Measurements from ENCODE around the gene FTO.

The FTO gene

DNA sequence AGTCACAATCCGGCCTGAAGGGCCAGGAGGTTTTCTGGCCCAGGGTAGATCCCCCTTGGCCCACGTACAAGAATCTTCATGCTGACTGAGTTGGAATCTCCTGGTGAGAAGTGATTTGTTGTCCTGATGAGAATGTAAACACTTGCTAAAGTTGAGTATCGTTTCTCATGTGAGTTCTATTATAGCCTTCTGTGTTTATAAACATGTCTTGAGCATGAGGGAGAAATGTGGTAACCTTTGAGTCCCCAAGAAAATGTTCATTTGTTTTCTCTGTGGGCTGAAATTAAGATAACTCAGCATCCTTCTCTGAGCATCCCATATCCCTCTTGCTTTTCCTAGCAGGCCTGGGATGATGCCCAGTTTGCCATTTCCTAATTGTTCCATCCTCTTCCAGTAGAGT, 204.8 kb downstream of the FTO start:
- no peak for DNase-seq

DNA sequence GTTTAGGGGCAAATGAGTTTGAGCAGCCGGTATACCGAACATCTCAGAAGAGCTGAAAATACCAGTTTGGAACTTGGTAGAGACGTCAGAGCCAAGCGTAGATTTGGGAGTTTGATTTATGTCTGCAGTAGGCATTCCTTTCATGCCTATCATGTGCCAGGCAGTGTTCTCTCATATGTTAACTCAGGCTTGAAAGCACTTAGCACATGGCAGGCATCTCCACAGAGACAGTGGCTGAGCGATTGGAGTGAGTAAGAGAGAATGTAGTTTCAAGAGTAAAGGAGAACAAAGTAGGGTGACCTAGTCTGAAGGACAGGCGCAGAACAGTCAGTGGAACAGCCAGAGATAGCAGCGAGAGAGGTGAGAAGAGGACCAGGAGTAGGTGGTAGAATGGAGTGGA, 207.0 kb downstream of the FTO start:
- DNase-seq: no peak

DNA sequence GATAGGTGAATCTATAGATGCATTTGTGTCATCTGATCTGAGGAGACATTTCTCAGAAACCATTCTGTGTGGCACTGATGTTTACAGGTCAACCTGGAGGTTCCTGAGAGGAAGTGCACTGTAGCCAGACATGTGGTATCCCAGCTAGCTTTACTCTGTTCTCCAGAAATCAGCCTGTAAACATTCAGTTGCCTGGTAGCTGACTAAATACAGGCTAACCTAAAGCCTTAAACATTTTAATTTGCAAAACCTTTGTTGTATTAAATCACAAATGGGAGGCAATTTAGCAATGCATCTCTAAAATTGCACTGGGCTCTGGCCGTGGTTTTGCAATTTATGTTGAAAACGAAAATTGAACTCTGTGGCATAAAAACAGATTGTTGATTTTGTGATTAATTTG, 207.6 kb downstream of the FTO start:
- DNase-seq: no peak

DNA sequence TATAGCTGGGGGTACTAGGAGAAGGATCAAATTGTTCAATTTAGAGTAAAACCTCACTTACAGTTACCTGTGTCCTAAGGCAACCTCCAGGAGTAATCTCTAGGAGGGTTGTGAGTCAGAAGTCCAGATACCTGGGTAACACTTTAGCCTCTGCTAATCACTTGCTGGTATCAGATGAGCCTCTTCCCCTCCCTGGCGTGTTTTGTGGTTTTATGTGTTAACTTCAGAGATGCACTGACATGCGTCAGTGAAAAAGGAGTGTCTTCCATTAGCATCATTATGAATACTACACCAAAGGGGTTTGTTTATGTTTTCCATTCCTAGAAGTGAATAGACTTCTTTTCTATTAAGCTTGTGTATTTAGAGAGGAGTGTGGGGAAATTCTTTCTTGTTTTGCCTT, 208.2 kb downstream of the FTO start:
- peak; percentile 5 for DNase-seq

DNA sequence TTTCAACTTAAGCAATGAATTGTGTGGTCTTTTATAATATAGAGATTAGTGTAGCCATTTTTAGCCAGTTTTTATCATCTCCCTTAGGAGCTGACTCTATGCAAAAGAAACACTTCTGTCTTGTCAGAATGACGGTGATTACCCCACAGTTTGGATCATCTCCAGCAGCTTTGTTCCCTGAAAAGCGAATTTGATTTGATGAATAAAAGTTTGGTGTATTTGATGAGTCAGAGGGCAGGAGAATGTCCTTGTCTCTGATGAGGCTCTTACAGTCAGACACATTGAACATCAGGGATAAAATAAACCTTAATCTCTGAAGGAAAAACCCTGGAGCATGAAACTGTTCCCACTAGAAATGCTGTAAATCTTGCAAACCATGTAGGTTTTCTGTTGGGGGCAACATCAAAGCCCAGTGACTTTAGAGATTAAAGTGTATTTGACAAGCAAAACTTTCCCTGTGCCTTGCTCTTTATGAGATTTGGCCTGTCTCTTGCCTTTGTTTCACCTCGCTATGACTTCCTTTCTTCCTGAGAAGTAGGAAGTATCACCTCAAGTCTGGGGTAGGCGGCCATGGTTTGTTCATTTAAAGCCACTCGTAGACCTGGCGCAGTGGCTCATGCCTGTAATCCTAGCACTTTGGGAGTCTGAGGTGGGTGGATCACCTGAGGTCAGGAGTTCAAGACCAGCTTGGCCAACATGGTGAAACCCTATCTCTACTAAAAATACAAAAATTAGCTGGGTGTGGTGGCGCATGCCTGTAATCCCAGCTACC, 209.3 kb downstream of the FTO start:
- DNase-seq: no peak

DNA sequence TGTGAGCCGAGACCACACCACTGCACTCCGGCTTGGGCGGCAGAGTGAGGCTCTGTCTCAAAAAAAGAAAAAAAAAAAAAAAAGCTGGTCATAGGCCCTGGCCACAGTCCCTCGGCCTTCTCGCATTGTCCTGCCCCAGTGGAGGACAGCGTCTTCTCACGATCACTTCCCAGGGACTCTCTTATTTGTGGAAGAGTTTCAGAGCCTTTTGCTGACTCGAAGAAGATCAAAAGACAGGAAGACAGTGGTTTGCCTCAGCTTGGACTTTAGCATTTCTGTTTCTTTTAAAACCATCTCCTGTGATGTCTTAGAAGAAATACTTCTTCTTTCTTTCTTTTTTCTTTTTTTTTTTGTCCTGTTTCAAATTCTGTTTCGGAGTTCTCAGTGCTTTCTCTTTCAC, 210.0 kb downstream of the FTO start:
- no peak for DNase-seq

DNA sequence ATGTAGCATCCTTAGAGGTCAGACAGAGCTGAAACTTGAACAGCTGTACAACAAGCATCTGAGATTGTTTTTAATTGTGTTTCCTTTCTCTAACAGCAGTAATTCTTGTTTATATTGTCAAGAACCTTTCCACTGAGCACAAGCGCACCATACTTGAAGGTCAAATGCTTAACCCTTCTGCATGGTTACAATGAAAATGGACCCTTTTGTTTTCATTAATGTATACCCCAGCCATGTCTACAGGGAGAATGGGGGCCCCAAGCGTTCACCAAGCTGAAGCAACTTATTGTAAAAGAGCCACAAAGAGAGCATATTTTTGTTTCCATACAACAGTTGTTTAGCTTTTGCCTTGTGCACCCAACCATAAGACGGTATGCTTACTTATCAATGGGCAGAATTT, 210.8 kb downstream of the FTO start:
- no peak for DNase-seq

DNA sequence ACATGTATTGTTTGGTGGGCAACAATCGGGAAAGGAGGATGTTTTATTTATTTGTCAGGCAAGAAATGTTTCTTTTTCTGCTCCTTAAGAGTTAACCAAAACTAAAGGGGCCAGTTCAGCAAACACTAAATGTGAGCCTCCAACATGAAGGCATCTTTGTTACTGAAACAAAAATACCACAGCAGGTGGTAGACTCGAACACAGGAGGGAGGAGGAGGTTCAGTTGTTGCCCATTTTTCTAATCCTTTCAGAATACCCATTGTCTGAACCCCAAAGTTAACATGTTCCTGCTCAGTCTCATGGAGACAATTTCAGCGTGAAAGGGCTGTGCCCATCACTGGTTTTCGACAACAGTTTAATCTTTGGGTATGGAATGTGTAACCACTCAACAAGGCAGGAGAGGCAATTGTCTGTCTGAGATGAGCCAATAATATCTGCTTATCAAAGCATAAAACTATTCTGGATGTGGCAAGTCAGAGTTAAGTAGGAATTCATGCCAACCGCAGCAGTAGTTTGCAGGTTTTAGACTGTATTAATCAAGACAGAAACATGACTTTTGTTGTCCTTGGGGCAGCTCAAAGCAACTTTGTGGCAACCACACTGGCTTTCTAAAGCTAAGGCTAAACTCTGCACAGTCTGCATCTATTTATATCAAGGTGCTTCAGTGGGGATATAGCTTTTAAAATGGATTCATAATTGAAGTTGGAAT, 211.7 kb downstream of the FTO start:
- DNase-seq: no peak

DNA sequence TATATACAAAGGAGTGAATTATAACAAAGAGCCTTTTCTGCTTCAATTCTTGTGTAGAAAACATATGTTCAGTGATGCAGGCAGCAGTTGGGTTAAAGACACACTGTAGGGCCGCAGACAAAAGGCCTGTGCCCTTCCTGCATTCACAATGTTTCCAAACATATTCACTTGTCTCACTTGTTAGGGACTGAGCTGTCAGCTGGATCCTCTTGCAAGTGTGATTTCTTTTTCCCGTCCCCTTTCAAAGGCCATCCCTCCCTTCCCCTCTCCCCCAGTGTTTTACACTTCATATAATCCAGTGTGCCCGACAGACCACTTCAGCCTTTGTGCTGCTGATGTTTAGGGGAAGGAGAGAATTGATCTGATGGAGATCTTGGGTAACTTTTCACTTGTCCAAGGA, 217.0 kb downstream of the FTO start:
- DNase-seq: no peak

DNA sequence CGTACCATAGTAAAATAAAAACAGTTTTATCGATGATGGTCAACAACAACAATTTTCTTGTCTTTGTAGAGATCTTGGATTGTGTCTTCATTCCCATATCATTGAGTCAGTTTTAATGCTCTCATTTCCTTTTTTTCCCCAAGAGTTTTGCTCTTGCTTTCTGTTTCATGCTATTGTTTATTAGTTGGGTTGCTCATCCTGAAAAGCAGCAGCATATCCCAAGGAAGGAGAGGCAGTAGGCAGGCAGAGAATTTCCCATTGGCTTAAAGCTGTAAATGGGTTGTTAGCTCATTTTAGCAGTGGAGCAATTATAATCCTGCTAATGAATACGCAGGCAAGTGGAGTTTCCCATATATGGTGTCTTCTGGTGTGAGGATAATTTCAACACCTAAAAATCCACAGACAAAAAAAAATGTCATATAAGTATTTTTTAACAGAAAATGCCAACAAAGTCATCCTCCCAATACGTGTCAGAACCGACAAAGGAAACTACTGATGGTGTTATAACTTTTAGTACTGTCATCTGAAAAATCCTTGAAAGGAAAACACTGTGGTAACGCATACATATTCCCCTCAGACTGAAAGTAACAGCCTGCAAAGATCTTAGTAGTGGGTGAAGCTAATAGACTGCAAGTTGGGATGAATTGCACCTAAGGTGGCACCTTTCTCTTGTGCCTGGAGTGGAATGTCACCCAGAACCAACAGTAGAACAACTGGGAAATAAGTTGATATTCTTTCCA, 218.3 kb downstream of the FTO start:
- DNase-seq: no peak

DNA sequence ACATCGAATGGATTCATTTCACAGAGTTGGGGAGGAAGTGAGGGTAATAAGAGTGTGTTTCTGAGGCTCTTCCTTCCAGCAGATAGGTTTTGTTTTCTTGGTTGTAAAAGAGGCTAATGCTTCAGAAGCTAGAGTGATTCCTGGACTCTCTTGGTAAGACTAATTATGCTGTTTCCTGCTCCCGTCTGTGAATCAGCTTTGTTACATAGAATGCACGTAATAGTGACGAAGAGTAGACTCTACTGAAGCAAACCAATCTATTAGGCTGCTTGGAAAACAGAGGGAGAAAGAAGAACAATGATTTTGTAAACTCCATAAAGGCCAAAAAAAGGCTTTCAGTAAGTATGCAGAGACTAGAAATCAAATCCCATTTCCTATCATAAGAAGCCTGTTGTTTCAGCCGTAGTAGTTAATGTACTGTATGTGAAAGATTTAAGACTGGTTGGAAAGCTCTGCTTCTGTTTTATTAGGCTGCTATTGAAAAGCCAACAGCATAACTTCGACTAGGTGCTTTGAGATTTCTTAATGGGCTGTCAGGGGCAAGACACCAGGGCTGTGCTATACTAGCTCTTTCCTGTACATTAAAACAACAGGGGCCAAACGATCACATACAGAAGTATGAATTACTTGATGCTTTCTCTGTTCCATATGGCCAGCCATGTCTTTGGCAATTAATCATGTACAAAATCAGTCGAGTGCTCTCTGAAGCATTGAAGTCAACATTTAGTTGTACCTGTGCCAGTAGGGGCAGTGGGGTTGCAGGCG, 219.0 kb downstream of the FTO start:
- no peak for DNase-seq

DNA sequence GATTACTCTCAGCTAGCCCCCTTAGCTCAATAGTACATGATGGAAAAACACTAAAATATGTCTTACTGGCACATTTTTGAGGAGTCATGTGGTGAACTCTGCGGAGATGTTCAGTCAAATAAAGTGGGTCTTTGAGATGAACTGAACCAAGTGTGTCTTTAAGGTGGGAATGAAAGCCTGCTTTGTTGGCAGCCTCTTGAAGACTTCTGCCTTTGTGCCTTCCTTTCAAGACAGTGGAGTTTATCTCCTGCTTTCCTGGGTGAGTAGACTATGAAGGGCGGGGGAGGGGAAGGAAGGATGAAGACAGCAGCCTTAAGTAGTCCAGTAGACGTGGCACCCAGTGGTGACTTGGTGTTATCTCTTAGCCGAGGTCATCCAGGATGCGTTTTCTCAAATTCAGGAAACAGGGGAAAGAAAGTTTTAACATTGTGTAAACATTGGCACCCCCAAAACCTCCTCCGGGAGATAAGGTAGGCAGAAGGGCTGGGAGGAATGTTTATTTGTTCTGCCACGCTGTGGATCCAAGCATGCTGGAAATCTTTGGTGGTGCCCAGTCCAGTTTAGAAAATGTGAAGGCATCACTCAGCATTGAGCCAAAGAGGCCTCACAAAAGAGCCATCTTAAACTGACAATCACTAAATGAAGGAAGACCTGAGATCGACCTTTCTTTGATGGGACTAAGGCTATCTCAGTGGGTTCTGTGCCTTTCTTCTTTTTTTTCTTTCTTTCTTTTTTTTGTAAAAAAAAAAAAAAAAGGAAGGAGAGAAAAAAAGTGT, 220.6 kb downstream of the FTO start:
- no peak for DNase-seq

DNA sequence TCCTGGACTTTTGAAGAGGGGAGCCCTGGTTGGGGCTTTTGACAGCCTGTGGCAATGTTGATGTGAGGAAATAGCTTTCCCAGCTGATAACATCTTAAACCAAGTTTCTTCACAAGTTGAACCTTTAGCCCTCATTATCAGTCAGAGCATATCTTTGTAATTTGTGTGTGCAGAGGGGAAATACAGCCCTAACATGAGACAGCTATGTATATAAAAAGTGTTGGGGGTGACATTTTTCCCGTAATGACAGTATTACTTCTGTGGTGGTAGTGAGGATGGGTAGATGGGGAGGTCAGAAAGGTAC, 221.1 kb downstream of the FTO start:
- DNase-seq: no peak

DNA sequence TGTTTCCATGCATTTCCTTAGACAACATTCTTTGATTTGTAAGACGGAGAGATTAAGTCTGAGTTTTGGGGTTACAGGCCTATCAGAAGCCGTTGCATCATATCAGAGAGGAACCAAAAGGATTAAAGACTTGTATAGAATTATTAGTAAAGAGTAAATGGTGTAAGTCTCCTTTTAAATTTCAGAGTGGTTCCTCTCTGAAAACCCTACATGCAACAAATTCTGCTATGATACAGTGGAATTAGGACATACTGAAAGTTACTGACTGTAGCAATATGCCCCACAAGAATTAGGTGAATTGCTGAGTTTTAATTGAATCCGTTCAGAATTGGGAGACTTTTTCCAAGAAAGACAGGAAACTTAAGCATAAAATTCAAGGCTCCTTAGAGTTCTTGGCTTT, 221.6 kb downstream of the FTO start:
- no peak for DNase-seq

DNA sequence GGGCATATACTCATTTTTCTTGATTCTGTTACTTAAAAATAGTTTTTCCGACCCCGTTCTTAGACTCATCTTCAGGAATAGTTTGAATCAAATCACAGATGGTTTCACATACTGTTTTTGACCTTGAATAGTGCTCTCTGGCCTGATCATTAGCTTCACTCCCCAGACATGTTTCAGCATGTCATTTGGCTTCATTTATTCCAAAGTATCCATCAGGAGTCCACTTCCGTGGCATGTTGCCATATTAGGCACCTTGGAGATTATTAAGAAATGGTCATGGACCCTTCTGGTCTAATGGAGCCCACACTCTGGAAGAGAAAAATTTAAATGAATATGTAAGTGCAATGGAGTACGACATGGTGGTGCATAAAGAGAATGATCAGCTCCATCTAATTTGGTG, 222.3 kb downstream of the FTO start:
- DNase-seq: no peak

DNA sequence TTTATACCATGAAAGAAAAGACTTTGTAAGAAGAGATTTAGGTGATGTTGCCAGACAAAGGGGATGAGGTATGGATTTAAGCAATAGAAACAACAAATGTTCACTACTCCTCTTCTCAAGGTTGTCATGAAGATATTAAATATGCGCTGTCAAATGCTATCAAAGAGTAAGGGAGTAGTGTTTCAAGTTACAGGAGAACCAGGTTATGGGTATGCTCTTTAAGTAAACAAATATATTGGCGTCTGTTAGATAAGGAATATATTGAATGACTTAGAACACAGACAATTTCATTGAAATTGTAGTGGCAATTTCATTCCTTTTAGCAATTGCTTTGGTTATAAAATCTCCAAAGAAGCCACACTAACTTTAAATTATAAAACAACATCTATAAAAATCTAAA, 229.0 kb downstream of the FTO start:
- no peak for DNase-seq

DNA sequence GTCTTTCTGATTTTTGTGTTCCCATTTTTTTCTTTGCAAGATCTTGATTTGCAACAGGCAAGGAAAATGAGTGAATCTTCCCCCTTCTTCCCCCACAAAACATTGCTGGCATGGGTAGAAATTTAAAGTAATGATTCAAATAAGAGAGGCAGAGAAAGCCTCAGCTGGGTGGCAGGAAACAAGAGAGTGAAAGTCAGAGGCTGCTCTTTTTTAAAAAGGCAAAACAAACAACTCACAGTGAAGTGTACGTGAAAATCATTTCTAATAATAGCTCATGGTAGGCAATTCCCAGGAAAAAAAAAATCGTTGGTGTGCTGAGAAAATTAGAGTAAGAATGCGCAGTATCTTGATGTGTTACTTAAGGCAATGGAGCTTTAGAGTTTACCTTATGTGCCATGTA, 229.5 kb downstream of the FTO start:
- peak; percentile 57 for DNase-seq

DNA sequence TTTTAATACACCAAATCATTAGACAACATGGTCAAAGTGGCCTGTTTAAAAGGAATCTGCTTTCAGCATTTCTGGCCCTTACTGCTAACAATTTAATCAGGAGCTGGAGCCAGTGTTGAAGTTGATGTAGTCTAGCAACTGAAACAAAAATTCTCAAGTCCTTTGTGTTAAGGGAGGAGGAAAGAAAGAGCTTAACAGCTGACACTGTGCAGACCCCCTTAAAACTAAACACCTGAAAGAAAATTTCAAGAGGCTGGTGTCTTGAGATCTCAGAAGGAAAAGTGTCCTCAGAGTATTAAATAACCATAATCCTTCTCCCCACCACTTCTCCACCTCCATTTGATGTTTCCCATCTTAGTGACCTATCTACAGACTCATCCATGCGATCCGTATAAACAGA, 232.1 kb downstream of the FTO start:
- DNase-seq: no peak

DNA sequence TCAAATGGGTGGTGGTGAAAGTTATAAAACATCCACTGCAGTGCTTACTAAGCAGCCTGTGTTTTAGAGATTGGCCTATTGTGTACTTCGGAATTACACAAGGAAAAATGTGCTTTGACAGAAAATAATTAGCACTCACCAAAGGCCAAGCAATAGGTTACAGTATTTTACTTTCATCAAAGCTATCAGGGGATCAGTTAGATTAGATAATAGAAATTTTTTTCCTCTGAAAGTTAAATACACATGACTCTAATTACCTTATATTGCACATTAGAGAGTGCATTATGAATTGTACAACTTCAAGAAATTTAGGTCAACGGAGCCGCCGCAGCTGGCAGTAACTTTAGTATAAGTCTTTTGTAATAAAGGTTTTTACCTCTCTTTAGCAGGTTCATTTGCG, 232.6 kb downstream of the FTO start:
- no peak for DNase-seq

DNA sequence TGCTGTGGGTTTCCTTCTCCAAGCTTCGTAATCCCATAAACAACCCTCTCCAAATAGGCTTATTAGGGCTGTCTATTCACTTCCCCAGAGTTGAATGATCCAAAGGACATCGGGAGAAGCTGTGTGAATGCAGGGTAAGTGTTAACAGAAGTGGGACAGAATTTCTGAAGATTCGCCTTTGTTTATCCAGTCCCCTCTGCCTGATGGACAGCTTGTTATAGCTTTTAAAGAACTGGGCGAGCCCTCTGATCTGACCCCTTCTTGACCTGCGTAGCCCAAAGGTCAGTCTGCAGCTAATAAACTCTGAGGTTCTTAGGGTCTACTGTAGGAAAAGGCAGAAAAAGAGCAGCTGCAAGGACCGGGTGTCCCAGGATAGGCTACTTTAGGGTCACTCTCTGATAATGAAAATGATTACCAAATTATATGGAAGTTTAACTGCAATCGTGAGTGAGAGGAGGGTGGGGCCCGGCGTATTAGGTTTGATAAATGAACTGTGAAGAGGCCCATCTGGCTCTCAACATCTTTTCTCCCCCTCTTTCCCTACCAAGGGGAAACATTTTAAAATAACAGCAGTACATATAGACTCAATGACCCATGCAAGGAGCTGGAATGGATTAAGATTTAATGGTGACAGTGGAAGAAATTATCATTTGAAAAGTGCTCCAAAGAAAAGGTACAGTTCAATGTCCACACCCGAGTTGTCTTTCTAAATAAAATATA, 233.4 kb downstream of the FTO start:
- DNase-seq: no peak

DNA sequence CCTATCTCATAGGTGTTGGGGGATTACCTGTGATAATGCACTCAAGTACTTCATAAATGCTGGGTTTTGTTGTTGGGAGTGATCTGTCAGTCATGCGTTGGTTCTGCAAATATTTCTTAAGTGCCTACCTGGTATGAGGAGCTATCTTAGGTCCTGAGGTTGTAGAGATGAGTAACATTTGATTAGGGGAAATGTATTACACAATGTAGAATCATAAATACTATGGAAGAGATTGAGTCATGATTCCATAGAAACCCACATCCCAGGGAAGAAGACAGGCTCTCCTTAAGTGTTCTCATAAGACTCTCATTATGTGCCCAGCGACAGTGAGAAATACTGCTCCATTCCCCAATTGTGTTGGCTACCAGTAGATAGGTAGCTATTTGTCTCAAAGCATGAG, 240.1 kb downstream of the FTO start:
- DNase-seq: no peak

DNA sequence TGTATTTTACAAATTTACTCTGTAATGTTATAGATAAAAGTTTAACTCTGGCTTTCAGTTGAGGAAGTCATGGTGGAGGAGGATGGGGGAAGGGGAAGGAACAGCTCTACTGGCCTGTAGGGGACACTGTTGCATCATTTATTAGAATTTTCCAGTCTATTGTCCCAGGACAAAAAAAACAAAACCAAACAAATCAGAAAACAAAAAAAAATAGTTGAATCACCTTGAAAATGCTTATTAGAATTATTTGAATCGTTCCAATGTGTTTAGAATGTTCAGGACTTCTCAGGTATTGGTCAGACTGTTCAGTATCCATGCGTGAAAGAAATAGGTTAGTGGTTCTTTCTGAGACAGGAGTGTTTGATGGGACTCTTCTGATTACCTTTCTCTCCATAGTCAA, 242.0 kb downstream of the FTO start:
- peak; percentile 58 for DNase-seq

Measured in DMS53 (cell line).